CD4-positive, CD25-positive, alpha-beta regulatory T cell (primary cell): ENCODE data around the gene ATP2B3. TPM values are rescaled to one million over a fixed set of nuclear protein-coding genes. Genes with fewer than 3 reads are reported as not detected.
"Not testable (repeated sequence)": the region's sequence is repeated elsewhere in the genome, so short reads cannot be mapped to it uniquely, and the experiment has no call there.

ENCODE experiments used
- ATAC-seq, 2 donors: fragments of 150-1000 bp; cut with Tn5 transposase; one replicate each; pipeline ENCODE4 v1.10.0; 2021; ENCODE audit warnings: low read depth in 2 of 2, moderate number of reproducible peaks in 2 of 2, moderate library complexity in 1 of 2
- DNase-seq, 3 donors: peaks; one replicate each; pipeline versions ENCODE4 v3.0.0 to v3.0.0-alpha.2; 2012 to 2022; ENCODE audit warnings: mixed read lengths in 1 of 3
- H3K27ac ChIP-seq: one replicate; pipeline ENCODE4 v1.7.0; 2013; ENCODE audit warnings: mild to moderate bottlenecking, low read length; ENCODE audit not compliant: insufficient read depth, poor library complexity, severe bottlenecking
- H3K27me3 ChIP-seq: one replicate; pipeline ENCODE4 v1.7.0; 2013; ENCODE audit warnings: low read length; ENCODE audit not compliant: control insufficient read depth, insufficient read depth
- H3K36me3 ChIP-seq: one replicate; pipeline ENCODE4 v1.7.0; 2013; ENCODE audit warnings: mild to moderate bottlenecking, low read length, moderate library complexity; ENCODE audit not compliant: control insufficient read depth, insufficient read depth
- H3K4me1 ChIP-seq: 2 replicates; pipeline ENCODE4 v1.7.0; 2013; ENCODE audit warnings: mild to moderate bottlenecking, low read length; ENCODE audit not compliant: insufficient read depth, control insufficient read depth, poor library complexity, severe bottlenecking
- H3K4me3 ChIP-seq: one replicate; pipeline ENCODE4 v1.7.0; 2013; ENCODE audit warnings: low read depth, mild to moderate bottlenecking, low read length, moderate library complexity
- H3K9me3 ChIP-seq, 2 experiments: 1 replicate in 1 of 2; 2 replicates in 1 of 2; pipeline ENCODE4 v1.7.0; 2013; ENCODE audit warnings: low read length in 2 of 2, mild to moderate bottlenecking in 1 of 2, moderate library complexity in 1 of 2; ENCODE audit not compliant: control insufficient read depth in 2 of 2
- H3K27ac Mint-ChIP-seq, 3 donors: one replicate each; pipeline ENCODE4 v1.8.0; 2020 to 2022; ENCODE audit warnings: mild to moderate bottlenecking in 3 of 3, mixed read lengths in 3 of 3, moderate library complexity in 2 of 3
- H3K27me3 Mint-ChIP-seq: one replicate; pipeline ENCODE4 v1.8.0; 2022; ENCODE audit warnings: mild to moderate bottlenecking, mixed read lengths
- H3K36me3 Mint-ChIP-seq: one replicate; pipeline ENCODE4 v1.8.0; 2020; ENCODE audit warnings: mixed read lengths
- H3K4me1 Mint-ChIP-seq, 4 donors: one replicate each; pipeline ENCODE4 v1.8.0; 2020 to 2022; ENCODE audit warnings: mixed read lengths in 4 of 4, mild to moderate bottlenecking in 1 of 4
- H3K4me3 Mint-ChIP-seq, 4 donors: one replicate each; pipeline ENCODE4 v1.8.0; 2020 to 2022; ENCODE audit warnings: mild to moderate bottlenecking in 4 of 4, mixed read lengths in 4 of 4, moderate library complexity in 3 of 4
- H3K9me3 Mint-ChIP-seq, 7 donors: one replicate each; pipeline ENCODE4 v1.8.0; 2020 to 2022; ENCODE audit warnings: mixed read lengths in 7 of 7, mild to moderate bottlenecking in 3 of 7, moderate library complexity in 2 of 7
- polyA plus RNA-seq, 4 donors: library from polyadenylated mRNA; unstranded; fragments of 300-500 nt; fragmentation: Illumina TruSeq; gene quantifications; one replicate each; pipeline ENCODE4 v1.2.3, GENCODE V29; 2021
- total RNA-seq: library from RNA; stranded (reverse); gene quantifications from one replicate; pipeline ENCODE4 v1.2.3, GENCODE V29; 2022

Gene ATP2B3
- total and polyA plus RNA-seq, 5 donors from 2014 or later, result not detected

DNA sequence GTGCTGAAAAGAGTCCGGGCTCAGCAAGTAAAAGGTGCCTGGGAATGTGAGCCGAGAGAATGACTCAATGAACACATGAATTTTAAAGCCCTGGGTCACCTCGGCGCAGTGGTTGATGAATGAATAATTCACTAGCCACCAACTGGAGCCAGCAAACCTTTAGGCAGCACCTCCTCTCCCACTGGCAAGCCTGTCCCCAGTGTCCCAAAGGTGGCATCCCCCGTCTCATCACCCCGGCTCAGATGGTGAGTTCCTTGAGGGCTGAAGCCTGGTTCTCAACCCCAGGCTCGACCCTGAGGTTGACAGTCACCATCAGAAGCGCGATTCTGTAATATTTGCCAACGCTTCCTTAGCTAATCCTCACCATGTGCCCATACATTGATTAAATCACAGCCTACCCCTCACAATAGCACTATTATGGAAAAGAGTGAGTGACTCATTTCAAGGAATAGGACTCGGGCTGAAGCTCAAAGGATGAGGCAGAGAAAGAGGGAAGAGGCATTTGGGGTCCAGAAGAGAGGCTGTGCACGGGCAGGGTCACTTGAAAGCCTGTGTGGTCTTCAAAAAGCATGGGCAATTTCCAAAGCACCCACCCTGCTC, 84.2 kb downstream of the ATP2B3 start:
- no peak for DNase-seq
- H3K27me3 Mint-ChIP-seq, result no peaks in the 10 kb centered on the region
- Histone ChIP-seq H3K4me3 (no peak overlapping the region), H3K27me3 (no peaks in the 10 kb centered on the region), H3K36me3 (no peaks in the 10 kb centered on the region), H3K9me3 (no peaks in the 10 kb centered on the region), H3K4me1 (peaks cover 25% of the 10 kb centered on the region), H3K27ac (no peak overlapping the region)
- H3K27ac Mint-ChIP-seq, result no peak overlapping the region
- peaks cover 5% of the 10 kb centered on the region for H3K36me3 Mint-ChIP-seq
- peak overlapping the region; percentile 4 to 88 (median 76) for H3K4me3 Mint-ChIP-seq
- H3K9me3 Mint-ChIP-seq, result peaks cover 0 to 3% (median 0%) of the 10 kb centered on the region in 7 donors
- H3K4me1 Mint-ChIP-seq, result peaks cover 0 to 61% (median 21%) of the 10 kb centered on the region in 4 donors
- no peak for ATAC-seq

DNA sequence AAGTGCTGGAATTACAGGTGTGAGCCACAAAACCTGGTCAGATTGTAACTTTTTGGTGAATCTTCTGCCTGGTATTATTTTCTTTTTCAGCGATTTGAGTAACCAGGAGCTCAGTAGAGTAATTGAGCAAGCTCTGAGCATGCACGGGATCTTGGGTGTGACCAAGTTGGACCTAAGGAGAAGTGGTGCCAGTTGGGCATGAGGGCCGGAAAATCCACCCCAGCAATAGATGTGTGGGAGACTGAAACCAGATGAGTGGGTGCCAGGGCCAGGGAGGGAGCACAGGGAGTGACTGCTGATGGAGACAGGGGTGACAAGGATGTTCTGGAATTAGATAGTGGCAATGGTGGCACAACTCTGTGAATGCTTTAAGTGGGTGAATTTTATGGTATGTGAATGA, 85.2 kb downstream of the ATP2B3 start:
- peaks cover 0 to 51% (median 14%) of the 10 kb centered on the region in 4 donors for H3K4me1 Mint-ChIP-seq
- no peaks in the 10 kb centered on the region for H3K27me3 Mint-ChIP-seq
- Histone ChIP-seq H3K27me3 (no peaks in the 10 kb centered on the region), H3K27ac (no peak overlapping the region), H3K4me3 (no peak overlapping the region), H3K4me1 (peaks cover 22% of the 10 kb centered on the region), H3K36me3 (no peaks in the 10 kb centered on the region), H3K9me3 (no peaks in the 10 kb centered on the region)
- no peak for ATAC-seq
- H3K4me3 Mint-ChIP-seq, result peak overlapping the region; percentile 3 to 59 (median 34)
- no peak overlapping the region for H3K27ac Mint-ChIP-seq
- H3K36me3 Mint-ChIP-seq, result peaks cover 5% of the 10 kb centered on the region
- H3K9me3 Mint-ChIP-seq, result peaks cover 0 to 3% (median 0%) of the 10 kb centered on the region in 7 donors
- no peak for DNase-seq

- H3K27me3 ChIP-seq, result no peaks in the 10 kb centered on the region
- Mint-ChIP-seq H3K27ac (peak overlapping the region in 1 of 3 donors; percentile 69), H3K4me1 (peaks cover 0 to 45% (median 11%) of the 10 kb centered on the region in 4 donors), H3K9me3 (peaks cover 0 to 3% (median 0%) of the 10 kb centered on the region in 7 donors), H3K4me3 (peak overlapping the region in 3 of 4 donors; percentile 42 to 59 (median 55)), H3K36me3 (peaks cover 5% of the 10 kb centered on the region), H3K27me3 (no peaks in the 10 kb centered on the region)
- H3K27ac ChIP-seq, result no peak overlapping the region
- no peaks in the 10 kb centered on the region for H3K36me3 ChIP-seq
- H3K4me1 ChIP-seq, result peaks cover 19% of the 10 kb centered on the region
- DNase-seq, result no peak
- no peak for ATAC-seq
- no peaks in the 10 kb centered on the region for H3K9me3 ChIP-seq
- no peak overlapping the region for H3K4me3 ChIP-seq
Measured at GRCh38 chrX:153603131-153603656, 85.8 kb downstream of the ATP2B3 start.

DNA sequence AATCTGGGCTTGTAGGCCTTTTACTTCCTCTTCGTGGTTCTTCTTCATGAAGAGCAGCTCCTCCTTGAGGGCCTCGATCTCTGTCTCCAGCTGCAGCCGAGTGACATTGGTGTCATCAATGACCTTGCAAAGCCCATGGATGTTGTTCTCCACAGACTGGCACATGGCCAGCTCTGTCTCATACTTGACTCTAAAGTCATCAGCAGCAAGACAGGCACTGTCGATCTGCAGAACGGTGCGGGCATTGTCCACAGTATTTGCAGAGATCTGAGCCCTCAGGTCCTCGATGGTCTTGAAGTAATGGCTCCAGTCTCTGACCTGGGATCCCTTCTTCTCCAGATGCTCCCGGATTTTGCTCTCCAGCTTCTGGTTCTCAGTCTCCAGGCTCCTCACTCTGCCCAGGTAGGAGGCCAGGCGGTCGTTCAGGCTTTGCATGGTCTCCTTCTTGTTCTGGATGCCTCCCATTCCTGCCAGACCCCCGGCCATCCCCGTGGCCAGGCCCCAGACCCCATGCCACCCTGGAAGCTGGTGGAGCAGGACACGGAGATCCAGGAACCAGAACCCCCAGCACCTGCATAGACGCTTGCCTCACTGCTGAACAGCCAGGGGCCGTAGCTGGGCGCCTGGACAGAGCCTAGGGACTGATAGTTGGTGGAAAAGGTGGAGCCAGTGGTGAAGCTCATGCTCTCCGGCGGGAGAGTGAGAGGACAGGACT, 87.4 kb downstream of the ATP2B3 start:
- DNase-seq, H3K9me3 ChIP-seq, H3K27ac ChIP-seq, H3K27me3 ChIP-seq, H3K27ac Mint-ChIP-seq, ATAC-seq, H3K4me3 ChIP-seq, H3K27me3 Mint-ChIP-seq, H3K36me3 Mint-ChIP-seq, H3K36me3 ChIP-seq, H3K9me3 Mint-ChIP-seq: not testable (repeated sequence)
- H3K4me3 Mint-ChIP-seq, result peak overlapping the region in 2 of 4 donors; percentile 27 to 49
- peaks cover 22% of the 10 kb centered on the region for H3K4me1 ChIP-seq
- peaks cover 0 to 45% (median 11%) of the 10 kb centered on the region in 4 donors for H3K4me1 Mint-ChIP-seq

DNA sequence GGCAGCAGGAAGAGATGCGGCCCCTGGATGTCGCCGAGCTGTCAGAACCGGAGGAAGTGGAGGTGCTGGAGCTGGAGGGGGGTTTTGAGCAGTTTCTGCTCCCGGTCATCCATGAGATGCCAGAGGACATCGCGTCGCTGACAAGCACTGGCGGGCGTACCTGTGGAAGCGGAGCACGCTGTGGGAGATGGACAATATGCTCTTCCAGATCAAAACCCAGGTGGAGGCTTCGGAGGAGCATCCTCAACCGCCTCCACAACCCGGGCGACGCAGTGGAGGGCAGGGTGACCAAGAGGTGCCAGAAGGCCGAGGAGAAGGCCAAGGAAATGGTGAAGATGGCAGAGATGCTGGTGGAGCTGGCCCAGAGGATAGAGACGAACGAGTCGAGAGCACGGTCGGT, 89.1 kb downstream of the ATP2B3 start:
- H3K27me3 ChIP-seq, result no peaks in the 10 kb centered on the region
- DNase-seq (no peak), ATAC-seq (no peak)
- H3K9me3 Mint-ChIP-seq, result peaks cover 0 to 3% (median 0%) of the 10 kb centered on the region in 7 donors
- H3K4me3 Mint-ChIP-seq, result no peak overlapping the region
- no peak overlapping the region for H3K4me3 ChIP-seq
- no peaks in the 10 kb centered on the region for H3K27me3 Mint-ChIP-seq
- H3K36me3 ChIP-seq, result no peaks in the 10 kb centered on the region
- no peaks in the 10 kb centered on the region for H3K9me3 ChIP-seq
- H3K36me3 Mint-ChIP-seq, result peaks cover 5% of the 10 kb centered on the region
- H3K27ac Mint-ChIP-seq, result peak overlapping the region in 1 of 3 donors; percentile 63
- peaks cover 12% of the 10 kb centered on the region for H3K4me1 ChIP-seq
- no peak overlapping the region for H3K27ac ChIP-seq
- peaks cover 0 to 34% (median 8%) of the 10 kb centered on the region in 4 donors for H3K4me1 Mint-ChIP-seq

DNA sequence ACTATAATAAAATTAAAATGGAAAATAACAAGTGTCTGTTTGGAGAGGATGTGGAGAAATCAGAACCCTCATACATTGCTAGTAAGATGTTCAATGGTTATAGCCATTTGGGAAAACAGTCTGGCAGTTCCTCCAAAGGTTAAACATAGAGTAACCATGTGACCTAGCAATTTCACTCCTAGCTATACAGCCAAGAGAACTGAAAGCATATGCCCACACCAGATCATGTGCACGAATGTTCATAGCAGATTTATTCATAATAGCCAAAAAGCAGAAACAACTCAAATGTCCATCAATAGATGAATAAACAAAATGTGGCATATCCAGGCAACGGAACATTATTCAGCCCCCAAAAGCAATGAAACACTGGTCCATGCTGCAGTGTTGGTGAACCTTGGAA, 90.9 kb downstream of the ATP2B3 start:
- H3K27me3 Mint-ChIP-seq, result no peaks in the 10 kb centered on the region
- no peaks in the 10 kb centered on the region for H3K36me3 ChIP-seq
- H3K27me3 ChIP-seq, result no peaks in the 10 kb centered on the region
- no peaks in the 10 kb centered on the region for H3K9me3 ChIP-seq
- no peaks in the 10 kb centered on the region for H3K36me3 Mint-ChIP-seq
- no peak overlapping the region for H3K27ac Mint-ChIP-seq
- ATAC-seq (no peak), DNase-seq (no peak)
- no peak overlapping the region for H3K27ac ChIP-seq
- H3K9me3 Mint-ChIP-seq, result peaks cover 0 to 1% (median 0%) of the 10 kb centered on the region in 7 donors
- H3K4me3 ChIP-seq, result no peak overlapping the region
- H3K4me1 ChIP-seq, result peaks cover 9% of the 10 kb centered on the region
- peaks cover 0 to 22% (median 6%) of the 10 kb centered on the region in 4 donors for H3K4me1 Mint-ChIP-seq
- H3K4me3 Mint-ChIP-seq, result peak overlapping the region in 1 of 4 donors; percentile 51

DNA sequence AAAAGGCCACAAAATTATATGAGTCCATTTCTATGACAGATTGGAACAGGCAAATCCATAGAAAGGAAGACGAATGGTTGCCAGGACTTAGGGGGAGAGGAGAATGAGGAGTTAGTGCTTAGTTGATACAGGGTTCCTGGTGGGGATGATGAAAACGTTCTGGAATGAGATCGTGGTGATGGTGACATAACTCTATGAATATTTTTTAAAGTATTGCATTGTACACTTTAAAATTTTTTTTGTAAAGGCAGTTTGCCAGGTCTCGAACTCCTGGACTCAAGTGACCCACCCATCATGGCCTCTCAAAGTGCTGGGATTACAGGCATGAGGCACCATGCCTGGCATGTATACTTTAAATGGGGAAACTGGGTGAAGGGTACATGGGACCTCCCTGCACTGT, 91.4 kb downstream of the ATP2B3 start:
- Mint-ChIP-seq H3K4me3 (peak overlapping the region in 2 of 4 donors; percentile 51 to 63), H3K4me1 (peaks cover 0 to 18% (median 5%) of the 10 kb centered on the region in 4 donors)

More for the DNA sequence above, 91.4 kb downstream of the ATP2B3 start:
- Histone ChIP-seq H3K4me3 (no peak overlapping the region), H3K4me1 (peaks cover 5% of the 10 kb centered on the region), H3K27ac (no peak overlapping the region), H3K27me3 (no peaks in the 10 kb centered on the region), H3K36me3 (no peaks in the 10 kb centered on the region), H3K9me3 (no peaks in the 10 kb centered on the region)
- Mint-ChIP-seq H3K36me3 (no peaks in the 10 kb centered on the region), H3K9me3 (peaks cover 0 to 1% (median 0%) of the 10 kb centered on the region in 7 donors), H3K27me3 (no peaks in the 10 kb centered on the region), H3K27ac (no peak overlapping the region)
- DNase-seq (no peak), ATAC-seq (no peak)
